GM13976 (cell line): ENCODE results near the gene EDN1.

Source experiments
- DNase-seq: peaks from one replicate; pipeline ENCODE4 v3.0.0; 2012; ENCODE audit warnings: low spot score
- in situ Hi-C: fragments of 300-500 bp; cut with MboI; formaldehyde crosslinking; loops from one replicate; pipeline ENCODE4 v1.12.0; 2022; ENCODE audit warnings: low sequenced_read_pairs, mixed read lengths, inconsistent platforms; ENCODE audit not compliant: unreplicated experiment
- TF ChIP-seq, protein P1 (sequence below): IDR thresholded peaks from 2 replicates; pipeline ENCODE4 v1.5.1; 2012; ENCODE audit warnings: borderline replicate concordance, mild to moderate bottlenecking; ENCODE audit not compliant: insufficient read depth; ENCODE audit errors: extremely low read depth, missing control alignments, control extremely low read depth

EDN1 gene

GRCh38 chr6:12297363-12298016, 7.3 kb downstream of the EDN1 start:
- DNase-seq, result no peak
- in situ Hi-C loops, result loop anchor here (10.0 kb wide), 1 partner anchor 307 kb away; no protein-coding TSS in a partner anchor

DNA sequence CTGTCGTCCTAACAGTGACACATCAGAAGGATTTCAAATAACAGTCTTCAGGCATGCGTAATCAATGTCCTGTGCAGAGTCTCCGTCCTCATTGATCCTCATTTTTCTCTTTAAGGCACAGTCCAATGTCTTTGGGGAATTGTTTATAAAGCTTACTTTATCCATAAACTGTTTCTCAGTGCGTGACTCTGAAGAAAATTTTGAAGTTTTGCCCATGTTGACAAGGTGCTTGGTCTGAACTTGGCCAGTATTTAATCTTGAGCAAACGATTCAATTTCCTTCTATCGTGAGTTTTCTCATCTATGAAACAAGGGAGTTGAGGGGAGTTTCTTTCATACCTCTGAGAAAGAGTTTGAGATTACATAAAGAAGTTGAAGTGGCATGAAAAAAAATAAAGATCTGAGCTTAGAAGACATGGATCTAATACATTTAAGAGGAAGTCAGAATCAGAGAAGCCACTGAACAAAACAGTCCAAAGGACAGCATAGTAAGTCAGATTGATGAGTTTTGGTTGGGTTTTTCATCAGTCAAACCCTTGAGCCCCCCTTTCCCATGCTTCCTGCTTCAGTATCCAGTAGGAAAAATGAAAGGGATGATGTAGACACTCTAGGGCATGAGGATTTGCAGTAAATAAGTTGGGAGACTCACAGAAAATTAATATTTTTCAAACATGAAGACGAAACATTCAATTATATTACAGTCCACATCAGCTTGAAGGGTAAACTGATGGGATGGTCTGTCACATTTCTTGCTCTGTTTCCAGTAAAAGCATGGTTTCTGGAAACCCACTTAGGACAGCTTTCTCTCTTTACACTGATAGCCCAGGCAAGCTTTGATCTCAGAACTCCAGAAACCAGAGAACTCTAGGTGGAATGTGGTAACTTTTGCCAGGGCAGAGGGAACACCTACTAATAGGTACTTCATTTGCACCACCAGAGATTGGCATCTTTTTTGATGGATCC, 8.1 kb downstream of the EDN1 start:
- in situ Hi-C loops, result loop anchor here (10.0 kb wide), 1 partner anchor 307 kb away; no protein-coding TSS in a partner anchor
- TF ChIP-seq, protein P1, sequence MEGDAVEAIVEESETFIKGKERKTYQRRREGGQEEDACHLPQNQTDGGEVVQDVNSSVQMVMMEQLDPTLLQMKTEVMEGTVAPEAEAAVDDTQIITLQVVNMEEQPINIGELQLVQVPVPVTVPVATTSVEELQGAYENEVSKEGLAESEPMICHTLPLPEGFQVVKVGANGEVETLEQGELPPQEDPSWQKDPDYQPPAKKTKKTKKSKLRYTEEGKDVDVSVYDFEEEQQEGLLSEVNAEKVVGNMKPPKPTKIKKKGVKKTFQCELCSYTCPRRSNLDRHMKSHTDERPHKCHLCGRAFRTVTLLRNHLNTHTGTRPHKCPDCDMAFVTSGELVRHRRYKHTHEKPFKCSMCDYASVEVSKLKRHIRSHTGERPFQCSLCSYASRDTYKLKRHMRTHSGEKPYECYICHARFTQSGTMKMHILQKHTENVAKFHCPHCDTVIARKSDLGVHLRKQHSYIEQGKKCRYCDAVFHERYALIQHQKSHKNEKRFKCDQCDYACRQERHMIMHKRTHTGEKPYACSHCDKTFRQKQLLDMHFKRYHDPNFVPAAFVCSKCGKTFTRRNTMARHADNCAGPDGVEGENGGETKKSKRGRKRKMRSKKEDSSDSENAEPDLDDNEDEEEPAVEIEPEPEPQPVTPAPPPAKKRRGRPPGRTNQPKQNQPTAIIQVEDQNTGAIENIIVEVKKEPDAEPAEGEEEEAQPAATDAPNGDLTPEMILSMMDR, result no peak
- no peak for DNase-seq

More at GRCh38 chr6:12297363-12298016, 7.3 kb downstream of the EDN1 start:
- TF ChIP-seq, protein P1, result no peak

GRCh38 chr6:12298995-12299394, 8.8 kb downstream of the EDN1 start:
- TF ChIP-seq, protein P1, result no peak
- in situ Hi-C loops, result loop anchor here (10.0 kb wide), 1 partner anchor 306 kb away; no protein-coding TSS in a partner anchor

DNA sequence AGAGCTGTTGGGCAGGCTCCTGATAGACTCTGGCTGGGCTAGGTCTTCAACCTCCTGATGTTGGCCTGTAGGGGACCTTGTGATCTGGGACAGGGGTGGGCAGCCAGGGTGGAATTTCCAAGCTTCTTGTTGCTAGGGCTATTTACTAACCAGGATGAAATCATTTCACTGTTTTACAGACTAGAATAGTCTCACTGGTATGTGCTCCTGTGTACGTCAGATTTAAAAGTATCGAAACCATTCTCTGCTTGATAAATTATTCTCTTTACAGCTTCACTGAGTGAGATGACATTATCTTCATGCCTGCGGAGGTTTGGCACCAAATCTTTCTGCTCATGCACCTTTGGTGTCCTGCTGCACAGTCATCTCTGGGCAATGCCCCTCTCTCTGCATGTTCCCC, 10.9 kb downstream of the EDN1 start:
- TF ChIP-seq, protein P1, result no peak
- in situ Hi-C loops, result no loop called here
- DNase-seq, result no peak

More at GRCh38 chr6:12298995-12299394, 8.8 kb downstream of the EDN1 start:
- DNase-seq, result no peak

GRCh38 chr6:12304487-12304886, 14.3 kb downstream of the EDN1 start:
- in situ Hi-C loops, result no loop called here
- DNase-seq, result no peak
- TF ChIP-seq, protein P1, result no peak

DNA sequence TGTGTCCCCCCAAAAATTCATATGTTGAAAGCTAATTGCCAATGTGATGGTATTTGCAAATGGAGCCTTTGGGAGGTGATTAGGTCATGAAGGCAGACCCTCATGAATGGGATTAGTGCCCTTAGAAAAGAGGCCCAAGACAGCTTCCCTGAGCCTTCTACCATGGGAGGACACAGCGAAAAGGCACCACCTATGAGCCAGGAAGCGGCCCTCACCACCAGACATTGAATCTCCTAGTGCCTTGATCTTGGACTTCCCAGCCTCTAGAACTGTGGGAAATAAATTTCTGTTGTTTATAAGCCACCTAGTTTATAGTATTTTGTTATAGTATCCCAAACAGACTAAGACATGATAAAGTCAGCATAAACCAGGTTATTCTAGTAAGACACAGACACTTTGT, 18.9 kb downstream of the EDN1 start:
- DNase-seq, result no peak
- TF ChIP-seq, protein P1, result no peak
- in situ Hi-C loops, result no loop called here
